NCI-H1105 treated with DMSO at 0.1 percent for 48 hours (cell line): ENCODE data around the gene BTBD1.

Experiments
- DNase-seq: peaks from one replicate; lab custom pipeline; 2025; lab: John Stamatoyannopoulos, UW

The BTBD1 gene

GRCh38 chr15:82986442-82986780 is 80.6 kb downstream of the BTBD1 start:
- DNase-seq, result no peak

GRCh38 chr15:82985688-82986441 is 81.2 kb downstream of the BTBD1 start, which contains the start of gene RAMAC:
Gene RAMAC, plus strand, starts transcription at chr15:82986210. Its CDS starts 2,809 bp downstream, at chr15:82989019.
- peak; percentile 85 for DNase-seq

GRCh38 chr15:82980981-82981380 is 86.1 kb downstream of the BTBD1 start:
- no peak for DNase-seq

- DNase-seq, result no peak
Measured at GRCh38 chr15:82979726-82980125, 87.3 kb downstream of the BTBD1 start.

- no peak for DNase-seq
Measured at GRCh38 chr15:82978438-82978837, 88.6 kb downstream of the BTBD1 start.

GRCh38 chr15:82977076-82977475 is 90.0 kb downstream of the BTBD1 start:
- no peak for DNase-seq

GRCh38 chr15:82972990-82973389 is 94.1 kb downstream of the BTBD1 start:
- DNase-seq, result no peak

- DNase-seq, result no peak
Measured at GRCh38 chr15:82971218-82971984, 95.7 kb downstream of the BTBD1 start.

GRCh38 chr15:82970696-82971095 is 96.4 kb downstream of the BTBD1 start:
- no peak for DNase-seq

GRCh38 chr15:82970078-82970686 is 96.9 kb downstream of the BTBD1 start:
- DNase-seq, result no peak

- no peak for DNase-seq
Measured at GRCh38 chr15:82969353-82969752, 97.7 kb downstream of the BTBD1 start.

- no peak for DNase-seq
Measured at GRCh38 chr15:82968066-82968465, 99.0 kb downstream of the BTBD1 start.

- DNase-seq, result no peak
Measured at GRCh38 chr15:82966671-82967071, 100.4 kb downstream of the BTBD1 start.
